ENCODE measurements around the gene TMPRSS7. TPM values are rescaled to one million over a fixed set of nuclear protein-coding genes. Genes with fewer than 3 reads are reported as not detected.
"Not testable (repeated sequence)": the region's sequence is repeated elsewhere in the genome, so short reads cannot be mapped to it uniquely, and the experiment has no call there.

The TMPRSS7 gene
- total RNA-seq, 4 donors from 2014 or later: not detected

- H3K4me3 ChIP-seq: no peak overlapping the region
- peak; percentile 53 for DNase-seq (ENCODE audit: extremely low spot score)
- WGBS: 76% methylated on average over 4 of the region's 4 CpGs
- H3K36me3 ChIP-seq: no peaks in the 10 kb centered on the region
- intact Hi-C loops (cut with DNase I): no loop called here
- TF ChIP-seq EP300 (IDR thresholded peaks at IDR 0.05): no peak
- no peak for TF ChIP-seq POLR2AphosphoS5 (IDR thresholded peaks at IDR 0.05)
- no peak for TF ChIP-seq POLR2A (IDR thresholded peaks at IDR 0.05; ENCODE audit: low read depth)
- TF ChIP-seq CTCF (IDR thresholded peaks at IDR 0.05): no peak
- no peaks in the 10 kb centered on the region for H3K4me1 ChIP-seq
- no peak overlapping the region for H3K27ac ChIP-seq (replicated peaks in 1 of 4)
- H3K9me3 ChIP-seq: no peaks in the 10 kb centered on the region
- H3K27me3 ChIP-seq: no peaks in the 10 kb centered on the region
Measured at GRCh38 chr3:112027826-112028225, 6.7 kb upstream of the TMPRSS7 start.

GRCh38 chr3:112030901-112031300 lies 3.6 kb upstream of the TMPRSS7 start:
- Histone ChIP-seq H3K36me3 (no peaks in the 10 kb centered on the region), H3K9me3 (no peaks in the 10 kb centered on the region), H3K27ac (replicated peaks in 1 of 4) (no peak overlapping the region), H3K4me3 (no peak overlapping the region), H3K27me3 (no peaks in the 10 kb centered on the region), H3K4me1 (no peaks in the 10 kb centered on the region)
- TF ChIP-seq EP300 (IDR thresholded peaks at IDR 0.05): no peak
- no peak for TF ChIP-seq CTCF (IDR thresholded peaks at IDR 0.05)
- TF ChIP-seq POLR2AphosphoS5 (IDR thresholded peaks at IDR 0.05): no peak
- TF ChIP-seq POLR2A (IDR thresholded peaks at IDR 0.05; ENCODE audit: low read depth): no peak
- 88% methylated on average over 5 of the region's 5 CpGs for WGBS
- DNase-seq (ENCODE audit: extremely low spot score): no peak
- intact Hi-C loops (cut with DNase I): no loop called here

GRCh38 chr3:112032098-112032731 lies 2.3 kb upstream of the TMPRSS7 start:
- Histone ChIP-seq H3K27me3 (no peaks in the 10 kb centered on the region), H3K36me3 (no peaks in the 10 kb centered on the region), H3K9me3 (no peaks in the 10 kb centered on the region), H3K27ac (replicated peaks in 1 of 4) (no peak overlapping the region), H3K4me1 (no peaks in the 10 kb centered on the region), H3K4me3 (no peak overlapping the region)
- peak; percentile 60 for DNase-seq (ENCODE audit: extremely low spot score)
- 73% methylated on average over 5 of the region's 5 CpGs for WGBS
- TF ChIP-seq CTCF (IDR thresholded peaks at IDR 0.05) (no peak), EP300 (IDR thresholded peaks at IDR 0.05) (no peak), POLR2AphosphoS5 (IDR thresholded peaks at IDR 0.05) (no peak), POLR2A (IDR thresholded peaks at IDR 0.05; ENCODE audit: low read depth) (no peak)
- intact Hi-C loops (cut with DNase I): no loop called here

GRCh38 chr3:112035241-112035640 lies 705 bp downstream of the TMPRSS7 start:
- H3K36me3 ChIP-seq: no peaks in the 10 kb centered on the region
- no peak for TF ChIP-seq CTCF (IDR thresholded peaks at IDR 0.05)
- no peak for TF ChIP-seq POLR2AphosphoS5 (IDR thresholded peaks at IDR 0.05)
- TF ChIP-seq POLR2A (IDR thresholded peaks at IDR 0.05; ENCODE audit: low read depth): no peak
- TF ChIP-seq EP300 (IDR thresholded peaks at IDR 0.05): no peak
- H3K9me3 ChIP-seq: no peaks in the 10 kb centered on the region
- H3K27ac ChIP-seq (replicated peaks in 1 of 4): no peak overlapping the region
- intact Hi-C loops (cut with DNase I): no loop called here
- 69% methylated on average over 3 of the region's 3 CpGs for WGBS
- DNase-seq (ENCODE audit: extremely low spot score): peak; percentile 53
- H3K27me3 ChIP-seq: no peaks in the 10 kb centered on the region
- no peak overlapping the region for H3K4me3 ChIP-seq
- H3K4me1 ChIP-seq: no peaks in the 10 kb centered on the region

GRCh38 chr3:112037194-112037593 lies 2.7 kb downstream of the TMPRSS7 start:
- intact Hi-C loops (cut with DNase I); H3K27me3 ChIP-seq: not testable (repeated sequence)
- WGBS: 69% methylated on average over 4 of the region's 4 CpGs

More at GRCh38 chr3:112037194-112037593, 2.7 kb downstream of the TMPRSS7 start:
- peak; percentile 45 for DNase-seq (ENCODE audit: extremely low spot score)
- H3K27ac ChIP-seq (replicated peaks in 1 of 4); H3K9me3 ChIP-seq; H3K4me3 ChIP-seq; H3K4me1 ChIP-seq; H3K36me3 ChIP-seq: not testable (repeated sequence)

Data from esophagus muscularis mucosa (tissue), 4 donors.